H9 (cell line): ENCODE results near the gene DYNC2LI1. TPM values are rescaled to one million over a fixed set of nuclear protein-coding genes. Genes with fewer than 3 reads are reported as not detected.

Source experiments
- DNase-seq: peaks from one replicate; pipeline ENCODE4 v3.0.0-alpha.2; 2017
- H2AFZ ChIP-seq: one replicate; pipeline ENCODE4 v1.6.1; 2013; ENCODE audit warnings: mild to moderate bottlenecking, low read length, control low read depth, moderate library complexity
- H2AK5ac ChIP-seq: 2 replicates; pipeline ENCODE4 v1.6.1; 2013; ENCODE audit warnings: low read length, control low read depth, mixed read lengths; ENCODE audit not compliant: insufficient read length
- H2BK120ac ChIP-seq: one replicate; pipeline ENCODE4 v1.6.1; 2013; ENCODE audit warnings: low read depth, mild to moderate bottlenecking, low read length, control low read depth, inconsistent platforms; ENCODE audit not compliant: poor library complexity, severe bottlenecking
- H2BK12ac ChIP-seq: 2 replicates; pipeline ENCODE4 v1.6.1; 2013; ENCODE audit warnings: low read length, control low read depth, mixed read lengths, low read depth; ENCODE audit not compliant: insufficient read length
- H2BK15ac ChIP-seq: 2 replicates; pipeline ENCODE4 v1.6.1; 2013; ENCODE audit warnings: low read depth, low read length, control low read depth
- H2BK20ac ChIP-seq: one replicate; pipeline ENCODE4 v1.6.1; 2013; ENCODE audit warnings: low read depth, mild to moderate bottlenecking, low read length, control low read depth, inconsistent platforms; ENCODE audit not compliant: poor library complexity, severe bottlenecking
- H2BK5ac ChIP-seq: 2 replicates; pipeline ENCODE4 v1.6.1; 2013; ENCODE audit warnings: low read length, control low read depth, mixed read lengths; ENCODE audit not compliant: insufficient read length
- H3K14ac ChIP-seq: 2 replicates; pipeline ENCODE4 v1.6.1; 2013; ENCODE audit warnings: low read length, control low read depth; ENCODE audit not compliant: insufficient read depth
- H3K18ac ChIP-seq: 2 replicates; pipeline ENCODE4 v1.6.1; 2013; ENCODE audit warnings: low read depth, mild to moderate bottlenecking, mixed read lengths, low read length, control low read depth; ENCODE audit not compliant: insufficient read length
- H3K23ac ChIP-seq: 2 replicates; pipeline ENCODE4 v1.6.1; 2013; ENCODE audit warnings: low read length, control low read depth, mixed read lengths, low read depth; ENCODE audit not compliant: insufficient read length
- H3K23me2 ChIP-seq: 2 replicates; pipeline ENCODE4 v1.6.1; 2013; ENCODE audit warnings: low read depth, mild to moderate bottlenecking, mixed read lengths, low read length, control low read depth; ENCODE audit not compliant: insufficient read length, poor library complexity, severe bottlenecking
- H3K27ac ChIP-seq: 2 replicates; pipeline ENCODE4 v1.5.1; 2013; ENCODE audit warnings: low read length, control low read depth, mixed read lengths, low read depth; ENCODE audit not compliant: insufficient read length
- H3K27me3 ChIP-seq: 2 replicates; pipeline ENCODE4 v1.6.1; 2013; ENCODE audit warnings: low read length, control low read depth, inconsistent platforms; ENCODE audit not compliant: insufficient read depth
- H3K4ac ChIP-seq: 2 replicates; pipeline ENCODE4 v1.6.1; 2013; ENCODE audit warnings: low read depth, mild to moderate bottlenecking, control low read depth, inconsistent platforms, low read length, moderate library complexity
- H3K4me1 ChIP-seq: 2 replicates; pipeline ENCODE4 v1.6.1; 2013; ENCODE audit warnings: low read length, control low read depth, inconsistent platforms; ENCODE audit not compliant: insufficient read depth
- H3K4me2 ChIP-seq: 2 replicates; pipeline ENCODE4 v1.6.1; 2013; ENCODE audit warnings: low read length, control low read depth, mixed read lengths; ENCODE audit not compliant: insufficient read length, insufficient read depth
- H3K56ac ChIP-seq: 2 replicates; pipeline ENCODE4 v1.6.1; 2013; ENCODE audit warnings: low read depth, mild to moderate bottlenecking, mixed read lengths, low read length, control low read depth; ENCODE audit not compliant: insufficient read length
- H3K79me1 ChIP-seq: 2 replicates; pipeline ENCODE4 v1.6.1; 2013; ENCODE audit warnings: low read depth, mild to moderate bottlenecking, moderate library complexity, low read length, control low read depth, inconsistent platforms; ENCODE audit not compliant: insufficient read depth, poor library complexity, severe bottlenecking
- H3K79me2 ChIP-seq: 2 replicates; pipeline ENCODE4 v1.6.1; 2013; ENCODE audit warnings: low read length, control low read depth, inconsistent platforms; ENCODE audit not compliant: insufficient read depth
- H3K9ac ChIP-seq: 2 replicates; pipeline ENCODE4 v1.6.1; 2013; ENCODE audit warnings: low read length, control low read depth, mixed read lengths; ENCODE audit not compliant: insufficient read length; ENCODE audit errors: extremely low read depth
- H3K9me3 ChIP-seq: one replicate; pipeline ENCODE4 v1.6.1; 2013; ENCODE audit warnings: low read depth, low read length, inconsistent platforms; ENCODE audit not compliant: control insufficient read depth
- H3T11ph ChIP-seq: one replicate; pipeline ENCODE4 v1.6.1; 2013; ENCODE audit warnings: mild to moderate bottlenecking, low read length, control low read depth, inconsistent platforms
- H4K20me1 ChIP-seq: one replicate; pipeline ENCODE4 v1.6.1; 2013; ENCODE audit not compliant: control insufficient read depth, insufficient read length, insufficient read depth
- H4K5ac ChIP-seq: 2 replicates; pipeline ENCODE4 v1.6.1; 2013; ENCODE audit warnings: low read depth, mild to moderate bottlenecking, mixed read lengths, low read length, control low read depth; ENCODE audit not compliant: insufficient read length
- H4K8ac ChIP-seq: replicated peaks from 2 replicates; pipeline ENCODE4 v1.6.1; 2013; ENCODE audit warnings: low read length, control low read depth, mixed read lengths, low read depth; ENCODE audit not compliant: insufficient read length
- H4K91ac ChIP-seq: 2 replicates; pipeline ENCODE4 v1.6.1; 2013; ENCODE audit warnings: low read depth, mild to moderate bottlenecking, moderate library complexity, mixed read lengths, low read length, control low read depth; ENCODE audit not compliant: insufficient read length
- H3K27ac Mint-ChIP-seq, 3 experiments: 2 replicates in 2 of 3; 3 replicates in 1 of 3; pipeline ENCODE4 v1.8.0; 2020 to 2021; ENCODE audit warnings: mixed read lengths in 3 of 3, mild to moderate bottlenecking in 1 of 3, moderate library complexity in 1 of 3
- H3K27me3 Mint-ChIP-seq: 2 replicates; pipeline ENCODE4 v1.8.0; 2021; ENCODE audit warnings: low read depth, mild to moderate bottlenecking, moderate library complexity, mixed read lengths
- H3K36me3 Mint-ChIP-seq, 3 experiments: 2 replicates in 2 of 3; 3 replicates in 1 of 3; pipeline ENCODE4 v1.8.0; 2020 to 2021; ENCODE audit warnings: low read depth in 3 of 3, mixed read lengths in 3 of 3; ENCODE audit not compliant: insufficient read depth in 1 of 3
- H3K4me1 Mint-ChIP-seq, 2 experiments: 2 replicates each; pipeline ENCODE4 v1.8.0; 2020; ENCODE audit warnings: mixed read lengths in 2 of 2
- H3K4me3 Mint-ChIP-seq, 2 experiments: 2 replicates in 1 of 2; 3 replicates in 1 of 2; pipeline ENCODE4 v1.8.0; 2020 to 2021; ENCODE audit warnings: mild to moderate bottlenecking in 2 of 2, mixed read lengths in 2 of 2, moderate library complexity in 1 of 2
- H3K9me3 Mint-ChIP-seq, 2 experiments: 2 replicates in 1 of 2; 3 replicates in 1 of 2; pipeline ENCODE4 v1.8.0; 2020; ENCODE audit warnings: mild to moderate bottlenecking in 2 of 2, mixed read lengths in 2 of 2, moderate library complexity in 1 of 2
- WGBS: extraction: QIAGEN DNeasy Blood & Tissue Kit; methylation state at CpG from one replicate; pipeline ENCODE4 v1.1.7; 2013; ENCODE audit warnings: missing lambda C conversion rate, low lambda C conversion rate, mixed read lengths; ENCODE audit not compliant: insufficient read length; ENCODE audit errors: extremely low coverage; 5-methylcytosine and 5-hydroxymethylcytosine counted together
- total RNA-seq: library from RNA; stranded (reverse); gene quantifications from 2 replicates; pipeline ENCODE4 v1.2.1, GENCODE V29; 2021
- TF ChIP-seq, protein P1 (sequence below): fragments of 200-600 bp; sonication (generic); conservative IDR thresholded peaks from 3 replicates; pipeline ENCODE4 v1.8.0; 2021; ENCODE audit warnings: antibody characterized with exemption, mild to moderate bottlenecking

The DYNC2LI1 gene
- total RNA-seq, 1 experiment from 2014 or later = 8.5 TPM

DNA sequence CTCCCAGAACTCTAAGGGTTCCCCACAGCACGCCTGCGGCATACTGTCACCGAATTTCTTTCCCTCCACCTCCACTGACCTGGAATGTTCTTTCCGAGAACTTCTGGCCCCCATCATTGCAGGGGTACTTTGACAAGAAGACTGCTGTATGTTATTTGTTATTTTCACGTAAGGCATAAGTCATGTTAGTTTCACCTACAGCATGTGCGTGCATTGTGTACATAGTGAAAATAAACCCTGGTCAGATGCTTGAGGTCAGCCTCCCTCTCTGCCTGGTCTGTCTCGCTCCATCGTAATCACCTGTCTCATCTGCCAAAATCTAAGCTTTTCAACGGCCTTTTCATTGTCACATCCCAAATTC is 69.0 kb downstream of the DYNC2LI1 start:
- Histone ChIP-seq H3K27me3 (no peaks in the 10 kb centered on the region), H2BK20ac (no peak overlapping the region), H4K91ac (no peak overlapping the region), H2BK120ac (no peak overlapping the region), H2AFZ (no peak overlapping the region), H4K20me1 (no peaks in the 10 kb centered on the region), H4K5ac (no peak overlapping the region), H3K79me1 (no peaks in the 10 kb centered on the region), H3K79me2 (no peaks in the 10 kb centered on the region), H3K23me2 (no peaks in the 10 kb centered on the region), H3K4me2 (no peak overlapping the region), H3K4me1 (no peaks in the 10 kb centered on the region; the same call in 1 of the 2 replicates), H3K4ac (no peak overlapping the region), H3K18ac (no peak overlapping the region), H3K56ac (no peak overlapping the region), H3K9me3 (no peaks in the 10 kb centered on the region), H3K23ac (no peak overlapping the region), H3T11ph (no peak overlapping the region), H2BK15ac (no peak overlapping the region), H3K14ac (no peak overlapping the region), H3K9ac (no peak overlapping the region), H3K27ac (no peak overlapping the region), H2BK12ac (no peak overlapping the region), H2BK5ac (no peak overlapping the region), H4K8ac (no peak overlapping the region), H2AK5ac (no peak overlapping the region)
- WGBS = no CpG with 5 or more reads among the region's 9 CpGs
- Mint-ChIP-seq H3K27me3 (peaks cover 7% of the 10 kb centered on the region; the same call in 1 of the 2 replicates), H3K36me3 (no peaks in the 10 kb centered on the region), H3K9me3 (no peaks in the 10 kb centered on the region), H3K4me1 (peaks cover 0 to 11% of the 10 kb centered on the region in 2 experiments; a peak in 2 of 4 replicates), H3K4me3 (no peak overlapping the region), H3K27ac (no peak overlapping the region)
- TF ChIP-seq, protein P1, sequence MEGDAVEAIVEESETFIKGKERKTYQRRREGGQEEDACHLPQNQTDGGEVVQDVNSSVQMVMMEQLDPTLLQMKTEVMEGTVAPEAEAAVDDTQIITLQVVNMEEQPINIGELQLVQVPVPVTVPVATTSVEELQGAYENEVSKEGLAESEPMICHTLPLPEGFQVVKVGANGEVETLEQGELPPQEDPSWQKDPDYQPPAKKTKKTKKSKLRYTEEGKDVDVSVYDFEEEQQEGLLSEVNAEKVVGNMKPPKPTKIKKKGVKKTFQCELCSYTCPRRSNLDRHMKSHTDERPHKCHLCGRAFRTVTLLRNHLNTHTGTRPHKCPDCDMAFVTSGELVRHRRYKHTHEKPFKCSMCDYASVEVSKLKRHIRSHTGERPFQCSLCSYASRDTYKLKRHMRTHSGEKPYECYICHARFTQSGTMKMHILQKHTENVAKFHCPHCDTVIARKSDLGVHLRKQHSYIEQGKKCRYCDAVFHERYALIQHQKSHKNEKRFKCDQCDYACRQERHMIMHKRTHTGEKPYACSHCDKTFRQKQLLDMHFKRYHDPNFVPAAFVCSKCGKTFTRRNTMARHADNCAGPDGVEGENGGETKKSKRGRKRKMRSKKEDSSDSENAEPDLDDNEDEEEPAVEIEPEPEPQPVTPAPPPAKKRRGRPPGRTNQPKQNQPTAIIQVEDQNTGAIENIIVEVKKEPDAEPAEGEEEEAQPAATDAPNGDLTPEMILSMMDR = no peak
- no peak for DNase-seq
